HPDE6-E6E7 (cell line): ENCODE measurements around the gene MGLL.

Source experiments
- DNase-seq: peaks from one replicate; pipeline ENCODE4 v3.0.0; 2011; ENCODE audit warnings: missing footprints; ENCODE audit errors: extremely low spot score

MGLL gene

GRCh38 chr3:127822041-127822681, at the start of gene MGLL:
MGLL (minus strand) TSS chr3:127822515; CDS start chr3:127822318, 197 bp downstream.
- DNase-seq, result peak; percentile 20

GRCh38 chr3:127870156-127870555, 47.8 kb upstream of the MGLL start:
- DNase-seq, result no peak

GRCh38 chr3:127867986-127868385, 45.7 kb upstream of the MGLL start:
- DNase-seq, result no peak

GRCh38 chr3:127867412-127867811, 45.1 kb upstream of the MGLL start:
- DNase-seq, result no peak

- no peak for DNase-seq
Observed at GRCh38 chr3:127865941-127866340, 43.6 kb upstream of the MGLL start.

- no peak for DNase-seq
Observed at GRCh38 chr3:127860211-127860696, 37.9 kb upstream of the MGLL start.

GRCh38 chr3:127859730-127860129, 37.4 kb upstream of the MGLL start:
- DNase-seq, result no peak

GRCh38 chr3:127858937-127859336, 36.6 kb upstream of the MGLL start:
- DNase-seq, result no peak

GRCh38 chr3:127858521-127858920, 36.2 kb upstream of the MGLL start:
- no peak for DNase-seq

- DNase-seq, result no peak
Observed at GRCh38 chr3:127857333-127857732, 35.0 kb upstream of the MGLL start.

GRCh38 chr3:127856801-127857200, 34.5 kb upstream of the MGLL start:
- DNase-seq, result no peak

GRCh38 chr3:127855246-127855645, 32.9 kb upstream of the MGLL start:
- no peak for DNase-seq

- DNase-seq, result no peak
Observed at GRCh38 chr3:127853681-127854080, 31.4 kb upstream of the MGLL start.

GRCh38 chr3:127851899-127852298, 29.6 kb upstream of the MGLL start:
- no peak for DNase-seq

- no peak for DNase-seq
Observed at GRCh38 chr3:127849368-127849767, 27.1 kb upstream of the MGLL start.

GRCh38 chr3:127848131-127849129, 26.1 kb upstream of the MGLL start:
- no peak for DNase-seq

GRCh38 chr3:127847236-127847720, 25.0 kb upstream of the MGLL start:
- no peak for DNase-seq

- no peak for DNase-seq
Observed at GRCh38 chr3:127846576-127846975, 24.3 kb upstream of the MGLL start.

GRCh38 chr3:127844326-127844942, 22.1 kb upstream of the MGLL start:
- no peak for DNase-seq

GRCh38 chr3:127840671-127841070, 18.4 kb upstream of the MGLL start:
- no peak for DNase-seq

- no peak for DNase-seq
Observed at GRCh38 chr3:127839099-127839498, 16.8 kb upstream of the MGLL start.
